Ishikawa (cell line): ENCODE measurements around the gene KATNAL1.

Source experiments
- CEBPB ChIP-seq: IDR thresholded peaks from 2 replicates; pipeline ENCODE4 v1.6.1; 2012
- CREB1 ChIP-seq: IDR thresholded peaks from 2 replicates; pipeline ENCODE4 v1.6.1; 2012; ENCODE audit warnings: low read depth
- EGR1 ChIP-seq: IDR thresholded peaks from 2 replicates; pipeline ENCODE4 v1.6.1; 2012
- EP300 ChIP-seq: IDR thresholded peaks from 2 replicates; pipeline ENCODE4 v1.6.1; 2012; ENCODE audit warnings: borderline replicate concordance
- FOXM1 ChIP-seq: IDR thresholded peaks from 2 replicates; pipeline ENCODE4 v1.6.1; 2012; ENCODE audit warnings: low read depth, borderline replicate concordance
- MAX ChIP-seq: IDR thresholded peaks from 2 replicates; pipeline ENCODE4 v1.6.1; 2012
- NFIC ChIP-seq: IDR thresholded peaks from 2 replicates; pipeline ENCODE4 v1.6.1; 2012
- RAD21 ChIP-seq: IDR thresholded peaks from 2 replicates; pipeline ENCODE4 v1.6.1; 2012; ENCODE audit warnings: low read depth
- REST ChIP-seq: IDR thresholded peaks from 2 replicates; pipeline ENCODE4 v1.6.1; 2012; ENCODE audit warnings: low read depth, mild to moderate bottlenecking
- TAF1 ChIP-seq: IDR thresholded peaks from 2 replicates; pipeline ENCODE4 v1.6.1; 2012; ENCODE audit warnings: low read depth, mild to moderate bottlenecking
- TCF12 ChIP-seq: IDR thresholded peaks from 2 replicates; pipeline ENCODE4 v1.6.1; 2012; ENCODE audit warnings: low read depth
- TEAD4 ChIP-seq: IDR thresholded peaks from 2 replicates; pipeline ENCODE4 v1.6.1; 2012
- YY1 ChIP-seq: IDR thresholded peaks from 2 replicates; pipeline ENCODE4 v1.6.1; 2012; ENCODE audit warnings: low read depth
- ZBTB7A ChIP-seq: IDR thresholded peaks from 2 replicates; pipeline ENCODE4 v1.6.1; 2012; ENCODE audit warnings: low read depth
- TF ChIP-seq, protein P1 (sequence below): IDR thresholded peaks from 2 replicates; pipeline ENCODE4 v1.6.1; 2012

KATNAL1 gene

GRCh38 chr13:30255696-30256095, 51.7 kb downstream of the KATNAL1 start:
- TF ChIP-seq, protein P1, sequence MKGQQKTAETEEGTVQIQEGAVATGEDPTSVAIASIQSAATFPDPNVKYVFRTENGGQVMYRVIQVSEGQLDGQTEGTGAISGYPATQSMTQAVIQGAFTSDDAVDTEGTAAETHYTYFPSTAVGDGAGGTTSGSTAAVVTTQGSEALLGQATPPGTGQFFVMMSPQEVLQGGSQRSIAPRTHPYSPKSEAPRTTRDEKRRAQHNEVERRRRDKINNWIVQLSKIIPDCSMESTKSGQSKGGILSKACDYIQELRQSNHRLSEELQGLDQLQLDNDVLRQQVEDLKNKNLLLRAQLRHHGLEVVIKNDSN = no peak
- TF ChIP-seq MAX (no peak), TAF1 (no peak), EP300 (no peak), CEBPB (no peak), NFIC (no peak), YY1 (no peak), CREB1 (no peak), EGR1 (no peak)

GRCh38 chr13:30253830-30254229, 53.5 kb downstream of the KATNAL1 start:
- TF ChIP-seq TCF12 (no peak), EGR1 (no peak), CREB1 (no peak)

DNA sequence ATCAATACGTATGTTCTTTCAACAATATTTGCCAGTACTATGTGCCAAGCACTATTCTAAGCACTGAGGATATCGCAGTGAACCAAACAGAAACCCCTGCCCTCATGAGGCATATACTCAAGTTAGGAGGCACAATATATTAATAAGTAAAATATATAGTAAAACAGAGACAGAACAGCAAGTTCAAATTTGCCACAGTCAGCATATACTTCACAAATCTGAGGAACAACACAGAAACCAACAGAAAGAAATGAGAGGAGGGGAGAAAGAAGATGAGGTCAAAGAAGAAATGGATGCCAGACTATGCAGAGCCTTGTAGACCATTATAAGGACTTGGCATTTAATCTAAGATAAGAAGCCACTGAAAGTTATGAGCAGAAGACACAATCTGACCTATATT, 59.9 kb downstream of the KATNAL1 start:
- TF ChIP-seq CREB1 (no peak), ZBTB7A (no peak), TAF1 (no peak), EGR1 (no peak), CEBPB (no peak), YY1 (no peak), FOXM1 (no peak), RAD21 (no peak), REST (no peak), NFIC (no peak), EP300 (no peak), TEAD4 (no peak), TCF12 (no peak), MAX (no peak)
- TF ChIP-seq, protein P1 = no peak

DNA sequence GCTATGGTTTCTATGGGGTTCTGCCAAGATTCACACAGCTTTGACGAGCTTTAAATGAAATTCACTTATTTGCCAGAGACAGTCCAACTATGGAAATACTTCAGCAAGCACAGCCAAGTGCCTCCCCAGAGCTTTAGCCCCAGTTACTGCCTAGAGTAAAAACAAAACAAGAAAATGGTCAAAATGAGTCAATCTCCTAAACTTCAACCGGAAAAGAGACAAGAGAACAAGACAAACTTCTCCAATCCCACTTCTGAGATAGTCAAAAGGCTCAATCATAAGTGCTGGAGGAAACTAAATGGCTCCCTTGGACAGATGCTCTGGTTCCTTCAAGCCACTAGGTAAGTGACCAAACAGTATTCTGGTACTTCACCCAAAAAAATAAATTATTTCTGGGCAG, 65.8 kb downstream of the KATNAL1 start:
- no peak for TF ChIP-seq ZBTB7A
- TF ChIP-seq EP300 = no peak
- TF ChIP-seq REST = no peak
- no peak for TF ChIP-seq CREB1
- TF ChIP-seq, protein P1 = no peak
- no peak for TF ChIP-seq TAF1
- TF ChIP-seq FOXM1 = no peak
- no peak for TF ChIP-seq CEBPB
- no peak for TF ChIP-seq MAX
- no peak for TF ChIP-seq TEAD4
- no peak for TF ChIP-seq NFIC
- TF ChIP-seq RAD21 = no peak
- no peak for TF ChIP-seq YY1
- TF ChIP-seq TCF12 = no peak
- TF ChIP-seq EGR1 = no peak

GRCh38 chr13:30240608-30241007, 66.7 kb downstream of the KATNAL1 start:
- TF ChIP-seq TAF1 (no peak), CEBPB (no peak), EGR1 (no peak), EP300 (no peak), TCF12 (no peak)

GRCh38 chr13:30235216-30235615, 72.1 kb downstream of the KATNAL1 start:
- TF ChIP-seq NFIC (no peak), EGR1 (no peak), MAX (no peak), YY1 (no peak), CREB1 (no peak), REST (no peak), EP300 (no peak), RAD21 (no peak), TEAD4 (no peak), TAF1 (no peak), FOXM1 (no peak), TCF12 (no peak), CEBPB (no peak), ZBTB7A (no peak)
- TF ChIP-seq, protein P1 = no peak
